Non-pigmented ciliary epithelial cell (primary cell): ENCODE measurements around the gene MCF2L2.
"Not testable (repeated sequence)": the region's sequence is repeated elsewhere in the genome, so short reads cannot be mapped to it uniquely, and the experiment has no call there.

Source experiments
- DNase-seq: peaks from one replicate; pipeline ENCODE4 v3.0.0-alpha.2; 2010; ENCODE audit warnings: low read depth

Gene MCF2L2

DNA sequence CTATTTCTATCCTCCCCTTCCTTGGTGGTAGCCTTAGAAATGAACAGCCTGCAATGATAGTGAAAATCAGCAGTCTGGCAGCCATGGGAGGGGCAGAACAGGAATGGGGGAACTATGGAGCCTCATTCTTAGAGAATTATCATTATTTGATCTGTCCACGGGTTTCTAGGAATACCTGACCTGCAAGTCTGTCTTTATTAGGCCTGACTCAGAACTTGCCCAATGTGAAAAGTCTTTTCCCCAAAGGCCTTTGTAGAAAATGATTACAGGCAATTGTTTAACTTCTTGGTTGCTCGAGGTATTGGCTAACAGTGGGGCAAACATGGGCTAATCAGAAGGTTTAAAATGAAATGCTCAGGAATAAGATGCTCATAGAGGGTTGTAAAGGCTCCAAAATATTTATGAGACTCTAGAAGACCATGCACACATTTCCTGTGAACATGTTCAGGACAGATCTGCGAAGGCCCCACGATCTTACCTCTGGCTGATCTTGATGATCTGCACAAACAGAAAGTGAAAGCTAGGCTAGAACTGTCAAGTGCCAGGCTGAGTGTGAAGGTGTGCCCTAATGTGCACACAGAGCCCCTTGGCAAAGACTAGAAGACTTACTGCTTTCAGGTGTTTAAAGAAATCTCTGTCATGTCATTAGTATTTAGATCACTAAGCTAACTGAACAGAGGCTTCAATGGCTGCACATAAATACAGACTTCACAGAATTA lies 226.3 kb downstream of the MCF2L2 start:
- DNase-seq, result no peak

DNA sequence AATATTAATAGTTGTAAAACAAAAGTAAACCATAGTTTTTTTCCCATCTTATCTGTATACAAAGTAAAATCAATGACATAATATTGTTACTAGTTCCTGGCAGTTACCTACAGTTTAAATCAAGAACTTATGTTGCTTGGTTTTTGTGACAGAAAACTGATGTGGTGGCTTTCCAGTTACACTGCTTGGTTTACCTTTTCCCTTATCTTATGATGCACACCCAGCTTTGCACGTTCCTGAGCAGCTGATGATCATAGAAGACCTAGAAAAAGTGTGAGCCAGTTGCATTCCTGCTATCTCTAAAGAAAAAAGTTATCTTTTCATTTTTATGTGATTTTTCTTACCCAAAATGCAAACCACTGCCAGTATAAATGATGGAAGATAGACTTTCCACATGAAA lies 229.5 kb downstream of the MCF2L2 start:
- DNase-seq, result no peak

DNA sequence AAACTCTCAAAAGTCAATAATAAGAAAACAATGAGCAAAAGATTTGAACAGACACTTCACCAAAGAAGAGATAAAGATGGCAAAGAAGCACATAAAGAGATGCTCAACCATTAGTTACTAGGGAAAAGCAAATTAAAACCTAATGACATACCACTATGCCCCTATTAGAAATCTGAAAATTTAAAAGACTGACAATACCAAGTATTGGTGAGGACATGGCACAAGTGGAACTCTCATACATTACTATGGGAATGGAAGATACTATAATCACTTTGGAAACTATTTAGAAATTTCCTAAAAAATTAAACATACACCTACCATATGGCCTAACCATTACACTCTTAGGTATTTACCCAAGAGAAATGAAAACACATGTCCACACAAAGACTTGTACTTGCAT lies 230.7 kb downstream of the MCF2L2 start:
- DNase-seq, result no peak

DNA sequence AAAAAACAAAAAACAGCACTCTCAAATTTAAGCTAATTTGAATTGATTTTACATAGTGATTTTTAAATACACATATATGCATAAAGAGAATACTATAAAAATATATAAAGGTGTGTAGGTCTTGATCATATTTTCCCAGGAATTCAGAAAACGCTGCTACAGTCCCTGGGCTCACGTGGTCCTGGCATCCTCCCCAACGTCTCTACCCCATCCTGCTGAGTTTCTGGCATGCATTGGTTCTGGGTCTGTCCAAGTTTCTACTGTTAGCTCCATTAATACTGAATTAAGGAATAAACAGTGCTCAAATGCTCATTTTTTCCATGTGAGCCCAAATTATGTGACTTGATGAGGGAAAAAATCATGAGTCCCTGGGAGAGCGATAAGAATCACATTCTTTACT lies 233.2 kb downstream of the MCF2L2 start:
- DNase-seq, result no peak

DNA sequence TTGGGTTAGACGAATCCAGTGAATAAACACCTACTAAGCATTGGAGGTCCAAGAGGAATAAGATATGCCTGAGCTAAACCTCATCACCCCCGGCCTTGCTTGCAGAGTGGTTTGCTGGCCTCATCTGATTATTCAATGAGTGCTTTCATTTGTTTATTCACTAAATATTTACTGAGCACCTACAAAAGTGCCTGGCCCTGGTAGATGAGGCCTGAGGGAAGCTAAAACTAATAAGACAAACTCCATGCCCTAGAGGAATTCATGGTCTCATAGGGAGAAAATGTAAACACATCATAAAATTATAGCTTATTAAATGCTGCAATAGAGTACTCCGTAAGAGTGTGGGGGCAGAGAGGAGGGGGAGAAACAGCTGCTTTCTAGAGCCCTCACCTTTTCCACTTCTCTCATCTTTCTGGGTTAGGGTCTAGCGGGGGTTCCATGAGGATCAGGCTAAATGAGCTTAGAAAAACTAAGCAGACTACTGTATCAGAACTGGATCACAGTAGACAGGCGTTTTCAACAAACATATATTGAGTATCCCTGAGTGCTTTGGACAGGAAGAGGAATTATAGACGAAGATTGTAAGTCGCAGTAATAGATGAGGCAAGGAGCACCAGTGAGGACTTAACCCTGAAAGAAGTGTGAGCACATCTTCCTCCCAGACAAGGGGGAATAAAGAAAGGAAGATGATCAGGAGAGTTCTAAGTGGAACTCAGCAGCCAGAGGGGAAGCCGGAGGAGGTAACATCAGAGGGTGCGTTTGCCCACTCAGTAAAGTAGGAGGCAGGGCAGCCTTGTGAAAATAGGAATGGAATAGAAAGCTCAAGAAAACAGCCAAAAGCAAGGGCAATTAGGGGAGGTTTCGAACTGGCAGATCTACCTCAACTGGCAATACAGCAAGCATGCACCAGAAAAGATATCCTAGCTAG lies 234.4 kb downstream of the MCF2L2 start:
- DNase-seq, result no peak

DNA sequence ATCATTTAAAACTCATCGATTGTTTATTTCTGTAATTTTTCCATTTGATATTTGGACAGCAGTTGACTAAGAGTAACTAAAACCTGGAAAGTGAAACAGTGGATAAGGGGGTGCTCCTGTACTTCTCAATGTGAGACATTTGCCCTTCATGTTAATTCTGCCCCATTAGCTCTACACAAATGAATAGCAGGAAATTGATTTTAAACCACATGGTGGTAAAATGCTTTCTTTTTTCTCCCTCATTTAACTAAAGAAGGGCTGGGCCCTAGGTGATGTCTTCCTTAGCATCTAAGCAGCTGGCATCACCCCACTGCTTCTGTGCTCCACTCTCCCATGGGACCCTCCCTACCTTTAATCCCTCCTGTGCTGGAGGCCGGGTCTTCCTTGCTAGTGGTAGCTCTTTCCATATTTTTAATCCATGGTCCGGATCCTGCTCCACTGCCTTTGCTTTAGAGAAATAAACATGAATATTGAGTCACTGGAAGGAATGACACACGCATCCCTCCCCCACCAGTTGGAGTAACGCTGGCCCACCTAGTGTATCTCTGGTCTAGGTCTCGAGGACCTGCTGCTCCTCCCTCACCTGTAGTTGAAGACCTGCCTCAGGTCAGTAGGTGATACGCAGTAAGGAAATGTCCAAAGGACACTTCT lies 235.6 kb downstream of the MCF2L2 start:
- no peak for DNase-seq

DNA sequence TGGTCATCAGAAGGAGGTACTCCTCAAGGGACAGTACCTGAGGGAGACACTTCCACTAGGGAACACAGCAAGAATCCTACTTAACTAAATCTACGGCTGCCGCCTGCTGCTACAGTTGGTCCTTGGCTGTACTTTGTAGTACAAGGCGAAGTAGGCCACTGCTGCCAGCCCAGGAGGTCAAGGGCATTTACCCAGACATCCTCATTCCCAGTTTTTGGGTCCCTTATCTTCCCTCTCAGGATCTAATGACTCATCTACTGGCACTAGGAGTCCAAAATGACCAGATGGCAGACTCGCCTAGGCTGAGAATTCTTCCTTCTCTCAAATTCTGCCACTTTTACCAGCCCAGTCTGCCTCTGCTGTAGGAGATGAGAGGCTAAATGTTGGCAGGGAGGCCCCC lies 238.8 kb downstream of the MCF2L2 start:
- DNase-seq, result no peak

DNA sequence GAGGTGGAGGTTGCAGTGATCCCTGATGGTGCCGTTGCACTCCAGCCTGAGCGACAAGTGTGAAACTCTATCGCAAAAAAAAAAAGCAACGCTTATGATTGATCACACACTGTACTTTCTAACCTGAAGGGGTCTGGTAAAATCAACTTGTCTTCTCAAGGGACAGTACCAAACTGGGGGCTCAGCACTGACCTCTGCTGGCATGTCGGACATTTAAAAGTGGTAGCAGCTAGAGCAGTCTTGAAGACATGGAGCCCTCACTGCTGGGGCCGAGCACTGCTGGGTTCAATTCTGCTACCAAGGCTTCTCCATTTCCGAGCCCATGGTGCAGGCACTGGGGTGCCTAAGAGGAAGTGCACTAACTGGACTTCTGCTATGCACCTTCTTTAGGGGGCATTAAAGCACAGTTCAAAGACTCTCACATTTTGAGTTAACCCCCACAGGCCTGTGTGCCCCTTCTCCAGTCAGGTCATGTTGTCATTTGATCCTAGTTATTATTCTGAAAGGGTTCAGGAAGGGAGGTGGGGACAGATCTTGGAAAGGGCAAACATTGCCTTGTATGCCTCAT lies 239.4 kb downstream of the MCF2L2 start:
- DNase-seq, result no peak

DNA sequence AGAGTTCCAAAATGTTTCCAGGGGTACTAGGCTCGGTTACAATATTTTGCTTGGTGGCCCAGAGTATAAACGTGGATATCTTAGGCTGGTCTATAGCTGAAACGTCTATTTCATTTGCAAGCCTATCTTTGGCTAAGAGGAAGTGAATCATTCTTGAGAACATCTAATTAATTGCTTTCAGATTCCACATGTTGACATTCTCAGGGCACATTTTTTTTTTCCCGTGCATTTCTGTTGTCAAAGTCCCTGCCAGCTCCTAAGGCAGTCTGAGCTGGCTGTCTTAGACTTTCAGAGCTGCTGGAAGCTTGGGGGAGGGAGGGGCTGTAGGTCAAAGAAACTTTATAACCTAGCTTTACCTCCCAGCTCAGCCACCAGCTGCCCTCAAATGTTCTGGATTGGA lies 242.7 kb downstream of the MCF2L2 start:
- DNase-seq, result peak; percentile 57

DNA sequence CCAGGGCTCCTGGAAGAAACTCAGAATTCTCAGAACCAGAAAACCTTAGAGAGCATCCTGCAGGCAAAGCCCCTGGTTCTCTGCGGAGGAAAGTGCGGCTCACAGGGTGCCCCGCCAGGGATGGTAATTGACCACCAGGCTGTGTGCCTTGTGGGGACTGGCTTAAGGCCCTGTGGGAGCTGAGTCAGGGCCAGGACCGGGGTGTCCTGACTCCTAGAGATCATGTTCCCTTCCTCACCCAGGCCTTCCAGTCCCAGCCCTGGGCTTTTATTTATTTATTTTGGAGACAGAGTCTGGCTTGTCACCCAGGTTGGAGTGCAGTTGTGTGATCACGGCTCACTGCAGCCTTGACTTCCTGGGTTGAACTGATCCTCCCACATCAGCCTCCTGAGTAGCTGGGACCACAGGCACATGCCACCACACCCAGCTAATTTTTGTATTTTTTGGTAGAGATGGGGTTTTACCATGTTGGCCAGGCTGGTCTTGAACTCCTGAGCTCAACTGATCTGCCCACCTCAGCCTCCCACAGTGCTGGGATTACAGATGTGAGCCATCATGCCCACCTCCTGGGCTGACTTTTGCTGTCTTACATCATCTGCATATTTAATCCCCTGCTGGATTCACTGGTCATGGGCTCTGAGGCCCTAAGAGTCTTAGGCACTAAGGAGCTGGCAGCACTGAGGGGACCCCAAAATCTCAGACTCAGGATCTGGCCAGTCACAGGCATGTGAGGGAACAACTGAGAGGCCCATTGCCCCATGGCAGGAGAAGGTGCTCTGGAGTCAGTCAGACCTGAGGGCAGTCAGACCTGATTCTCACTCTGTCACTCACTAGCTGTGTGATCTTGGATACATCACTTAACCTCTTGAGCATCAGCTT lies 245.4 kb downstream of the MCF2L2 start:
- DNase-seq, result no peak

DNA sequence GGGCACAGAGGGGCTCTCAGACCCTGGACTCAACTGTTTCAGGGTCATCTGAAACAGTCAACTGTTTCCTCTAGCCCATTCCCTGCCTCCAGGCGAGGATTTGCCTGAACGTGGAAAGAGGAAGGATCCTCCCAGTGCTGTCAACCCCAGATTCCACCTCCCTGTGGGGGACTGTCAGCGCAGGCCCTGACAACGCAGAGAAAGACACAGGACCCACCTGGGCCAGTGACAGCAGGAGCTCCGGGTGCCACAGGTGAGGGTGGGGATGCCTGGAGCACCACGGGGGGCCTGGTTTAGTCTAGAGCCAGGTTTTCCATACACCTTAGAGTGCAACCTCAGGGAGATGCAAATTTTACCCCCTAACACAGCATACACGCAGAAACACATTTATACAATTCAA lies 246.3 kb downstream of the MCF2L2 start:
- DNase-seq, result no peak

DNA sequence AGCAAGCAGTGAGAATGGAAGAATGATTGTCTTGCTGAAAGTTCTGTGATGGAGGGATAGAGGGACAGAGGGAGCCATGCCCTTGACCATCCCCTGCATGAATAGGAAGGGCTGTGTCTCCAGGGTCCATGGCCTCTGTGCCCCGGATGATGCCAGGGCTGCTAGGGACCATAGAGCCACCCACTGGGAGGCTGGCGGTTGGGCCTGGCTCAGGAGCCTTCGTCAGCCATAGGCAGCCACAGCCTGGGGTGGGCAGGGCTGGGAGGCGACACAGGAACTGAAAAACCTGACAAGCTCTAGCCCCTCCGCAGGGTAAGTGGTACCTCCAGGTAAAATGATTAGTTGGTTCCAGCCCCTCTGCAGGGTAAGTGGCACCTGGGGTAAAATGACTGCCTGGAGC lies 246.8 kb downstream of the MCF2L2 start:
- DNase-seq, result no peak

DNA sequence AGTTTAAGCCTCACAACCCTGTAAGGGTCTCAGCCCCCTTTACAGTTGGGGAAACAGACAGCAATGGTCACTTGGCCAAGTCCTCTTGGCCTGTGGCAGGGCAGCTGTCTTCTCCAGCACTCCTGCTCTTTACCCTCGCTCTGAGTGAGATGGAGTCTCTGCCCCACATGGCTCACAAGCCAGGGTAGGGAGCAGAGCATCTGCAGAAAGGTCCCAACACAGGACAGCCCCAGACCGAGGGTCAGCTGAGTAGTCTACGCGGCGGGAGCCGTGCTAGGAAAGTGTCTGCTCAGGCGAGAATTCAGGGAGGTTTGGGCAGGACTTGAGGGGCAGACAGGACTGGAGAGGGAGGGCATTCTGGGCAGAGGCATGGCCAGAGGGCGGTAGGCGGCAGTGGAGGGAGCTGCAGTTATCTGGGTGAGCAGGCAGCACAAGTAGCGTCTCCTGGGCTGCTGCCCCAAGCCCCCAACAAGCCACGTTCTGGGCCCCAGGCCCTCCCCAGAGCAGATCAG lies 247.6 kb downstream of the MCF2L2 start:
- no peak for DNase-seq

DNA sequence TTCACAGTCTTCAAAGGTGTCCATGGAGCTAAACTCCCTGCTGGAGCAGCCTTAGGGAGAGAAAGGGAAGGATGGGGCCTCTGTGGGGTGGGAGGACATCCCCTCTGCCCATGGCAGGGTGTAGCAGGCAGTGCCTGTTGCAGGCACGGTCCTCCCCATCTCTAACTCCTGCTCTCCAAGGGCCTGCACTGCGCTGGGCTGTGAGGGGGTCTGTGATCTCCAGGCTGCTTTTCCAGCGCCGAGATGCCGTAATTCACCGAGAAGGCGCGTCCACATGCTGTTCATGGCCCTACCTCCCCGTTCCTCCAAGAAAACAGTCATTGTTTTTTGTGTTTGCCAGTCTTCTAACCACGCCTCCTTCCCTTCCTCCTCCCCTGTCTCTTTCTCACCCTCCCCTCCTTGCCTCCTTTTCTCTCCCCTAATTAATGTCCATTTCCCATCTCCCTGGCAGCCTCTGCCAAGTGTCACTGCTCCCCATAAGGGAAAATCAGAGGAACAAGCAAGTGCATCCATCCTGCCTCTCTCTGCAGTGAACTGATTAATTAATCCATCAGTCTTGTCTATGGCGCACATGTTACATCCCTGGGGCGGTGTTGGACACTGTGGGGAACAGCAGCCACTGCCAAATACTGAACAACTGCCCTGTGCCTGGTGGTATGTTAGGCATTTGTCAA lies 248.2 kb downstream of the MCF2L2 start:
- DNase-seq, result no peak

DNA sequence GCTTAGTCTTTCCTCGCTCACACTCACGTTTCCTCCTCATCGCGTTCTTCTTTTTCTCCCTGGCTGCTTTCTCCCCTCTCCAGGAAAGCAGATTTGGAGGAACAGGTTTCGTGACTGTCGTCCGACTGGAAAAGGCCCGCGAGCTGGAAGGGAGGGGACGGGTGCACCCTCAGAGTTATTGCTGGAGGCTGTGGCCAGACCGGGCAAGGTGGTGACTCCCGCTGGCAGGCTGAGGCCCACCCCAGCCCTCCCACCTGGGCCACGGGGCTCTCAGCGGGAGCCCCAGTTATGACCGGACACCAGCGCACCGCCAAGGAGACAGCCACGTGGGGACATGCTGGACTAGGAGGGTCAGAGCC lies 248.9 kb downstream of the MCF2L2 start:
- not testable (repeated sequence) for DNase-seq

DNA sequence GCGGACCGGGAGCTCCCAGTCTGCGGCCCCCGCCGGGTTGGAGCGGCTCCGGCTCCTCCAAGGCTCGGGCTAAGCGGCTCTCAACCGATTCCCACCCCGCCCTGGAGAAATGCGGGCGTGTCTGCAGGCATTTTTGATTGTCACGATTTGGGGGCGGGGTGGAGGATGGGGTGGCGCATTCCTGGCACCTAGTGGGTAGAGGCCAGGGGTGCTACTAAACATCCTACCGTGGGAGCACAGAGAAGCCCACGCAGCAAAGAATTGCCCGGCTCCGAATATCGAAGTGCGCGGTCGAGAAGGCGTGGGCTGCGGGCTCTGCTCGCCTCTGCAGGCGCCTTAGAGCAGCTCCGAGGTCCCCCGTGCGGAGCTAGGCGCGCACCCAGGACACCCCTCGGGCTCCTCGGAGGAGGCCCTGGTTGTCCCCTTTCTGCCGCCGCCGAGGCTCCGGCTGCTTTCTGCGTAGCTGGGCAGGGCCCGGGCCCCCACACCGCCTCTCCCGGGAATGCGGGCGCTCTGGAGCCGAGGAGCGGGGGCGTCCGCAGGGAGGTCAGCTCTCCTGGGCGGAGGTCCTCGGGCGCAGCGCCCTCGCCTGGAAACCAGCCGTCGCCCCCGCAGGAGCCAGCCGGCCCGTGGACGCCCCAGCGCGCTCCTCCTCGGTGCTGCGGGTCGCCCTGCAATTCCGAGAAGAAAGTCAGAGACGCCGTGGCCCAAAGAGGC lies 249.4 kb downstream of the MCF2L2 start:
- no peak for DNase-seq

DNA sequence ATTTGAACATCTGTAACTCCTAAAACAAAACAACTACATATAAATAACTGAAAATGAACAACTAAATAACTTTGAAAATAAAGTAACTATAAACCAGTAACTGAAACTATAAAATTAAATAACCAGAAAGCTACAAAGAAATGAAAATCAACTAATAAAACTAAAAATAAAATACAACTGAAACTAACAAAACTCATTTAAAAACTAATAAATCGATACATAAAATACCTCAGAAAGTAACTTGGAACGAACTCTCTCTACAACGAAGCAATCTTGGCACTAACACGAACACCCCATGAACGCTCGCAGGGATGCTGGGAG lies 249.9 kb downstream of the MCF2L2 start:
- no peak for DNase-seq

DNA sequence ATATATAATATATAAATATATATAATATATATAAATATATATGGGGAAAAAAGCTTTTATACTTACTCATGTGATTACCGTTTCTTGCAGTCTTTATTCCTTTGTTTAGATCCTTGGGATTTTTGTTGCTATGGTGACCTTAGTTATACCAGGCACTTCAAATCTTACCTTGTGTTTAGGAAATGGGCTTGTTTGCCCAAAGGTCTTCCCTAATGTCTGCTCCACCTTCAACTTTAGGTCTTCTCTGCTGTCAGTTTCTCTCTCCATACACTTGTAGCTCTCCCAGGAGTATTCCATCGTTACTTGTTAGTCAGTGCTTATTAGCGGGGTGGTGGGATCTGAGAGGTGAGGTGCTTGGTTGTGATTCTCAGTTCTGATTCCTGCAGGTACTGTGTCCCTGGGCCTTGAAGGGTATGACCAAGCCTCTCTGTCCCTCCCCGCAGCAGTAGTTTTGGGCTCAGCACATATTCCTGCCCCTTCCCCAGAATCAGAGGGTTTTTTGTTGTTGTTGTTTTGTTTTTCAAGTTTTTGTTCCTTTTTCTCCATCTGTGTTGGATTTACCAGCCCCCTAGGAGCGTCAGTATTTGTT lies 256.3 kb downstream of the MCF2L2 start:
- no peak for DNase-seq

DNA sequence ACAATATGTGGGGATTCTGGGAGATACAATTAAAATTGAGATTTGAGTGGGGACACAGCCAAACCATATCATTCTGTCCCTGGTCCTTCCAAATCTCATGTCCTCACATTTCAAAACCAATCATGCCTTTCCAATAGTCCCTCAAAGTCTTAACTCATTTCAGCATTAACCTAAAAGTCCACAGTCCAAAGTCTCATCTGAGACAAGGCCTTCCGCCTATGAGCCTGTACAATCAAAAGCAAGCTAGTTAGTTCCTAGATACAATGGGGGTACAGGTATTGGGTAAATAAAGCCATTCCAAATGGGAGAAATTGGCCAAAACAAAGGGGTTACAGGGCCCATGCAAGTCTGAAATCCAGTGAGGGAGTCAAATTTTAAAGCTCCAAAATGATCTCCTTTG lies 260.4 kb downstream of the MCF2L2 start:
- not testable (repeated sequence) for DNase-seq

DNA sequence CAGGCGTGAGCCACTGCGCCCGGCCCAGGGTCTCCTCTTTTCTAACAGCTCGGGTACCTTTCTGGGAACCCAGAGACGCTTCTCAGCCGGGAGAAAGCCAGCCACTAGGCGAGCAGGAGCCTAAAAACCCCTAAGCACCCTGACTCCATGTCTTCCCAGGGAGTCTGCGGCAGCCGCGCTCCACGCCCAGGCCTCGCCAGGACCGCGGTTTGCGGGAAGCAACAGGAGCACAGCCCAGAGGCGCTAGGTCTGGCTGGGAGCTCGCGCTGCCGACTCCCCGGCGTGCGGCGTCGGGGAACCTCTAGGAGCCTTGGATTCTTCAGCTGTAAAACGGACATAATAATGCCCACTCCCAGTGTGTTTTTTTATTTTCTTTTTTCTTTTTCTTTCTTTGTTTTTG lies 264.9 kb downstream of the MCF2L2 start:
- no peak for DNase-seq
